ENCODE data around the gene PMEPA1.

The PMEPA1 gene

DNA sequence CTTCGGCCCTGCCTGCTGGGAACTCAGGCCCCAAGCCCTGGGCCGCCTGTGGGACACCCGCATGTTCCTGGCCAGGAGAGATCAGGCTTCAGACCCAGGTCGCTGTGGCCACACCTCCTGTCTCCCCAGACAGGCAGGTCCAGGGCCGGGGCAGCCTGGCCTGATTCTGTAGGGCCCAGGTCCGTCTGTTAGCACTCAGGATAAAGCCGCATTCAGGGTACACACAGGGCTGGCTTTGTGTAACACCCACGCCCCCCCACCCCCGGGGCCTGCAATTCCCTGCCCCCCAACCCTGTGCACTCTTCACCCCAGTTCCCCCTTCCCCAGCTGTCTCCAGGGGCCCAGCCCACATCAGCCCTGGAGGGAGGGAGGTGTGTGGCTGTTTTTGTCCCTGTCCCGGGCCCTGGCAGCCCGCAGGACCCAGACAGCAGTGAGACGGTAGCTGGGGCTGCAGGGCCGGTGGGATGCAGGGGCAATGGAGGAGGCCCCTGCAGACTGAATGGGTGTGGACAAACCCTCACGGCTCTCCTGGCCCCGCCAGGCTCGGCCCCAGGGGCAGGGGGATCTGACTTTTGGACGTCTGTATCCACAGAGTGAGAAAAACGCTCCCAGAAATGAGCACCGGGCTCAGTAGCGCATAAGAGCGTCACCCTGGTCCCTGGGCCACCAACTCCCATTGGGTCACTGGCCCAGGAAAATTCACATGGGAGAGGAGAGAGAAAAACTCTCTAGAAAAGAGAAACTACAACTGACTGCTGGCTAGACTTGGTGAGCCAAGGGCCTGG, 47.2 kb downstream of the PMEPA1 start:
- DNase-seq (ENCODE audit: low spot score): no peak

- DNase-seq (ENCODE audit: low spot score): no peak
These were observed 47.9 kb downstream of the PMEPA1 start for GRCh38 chr20:57661746-57662455.

DNA sequence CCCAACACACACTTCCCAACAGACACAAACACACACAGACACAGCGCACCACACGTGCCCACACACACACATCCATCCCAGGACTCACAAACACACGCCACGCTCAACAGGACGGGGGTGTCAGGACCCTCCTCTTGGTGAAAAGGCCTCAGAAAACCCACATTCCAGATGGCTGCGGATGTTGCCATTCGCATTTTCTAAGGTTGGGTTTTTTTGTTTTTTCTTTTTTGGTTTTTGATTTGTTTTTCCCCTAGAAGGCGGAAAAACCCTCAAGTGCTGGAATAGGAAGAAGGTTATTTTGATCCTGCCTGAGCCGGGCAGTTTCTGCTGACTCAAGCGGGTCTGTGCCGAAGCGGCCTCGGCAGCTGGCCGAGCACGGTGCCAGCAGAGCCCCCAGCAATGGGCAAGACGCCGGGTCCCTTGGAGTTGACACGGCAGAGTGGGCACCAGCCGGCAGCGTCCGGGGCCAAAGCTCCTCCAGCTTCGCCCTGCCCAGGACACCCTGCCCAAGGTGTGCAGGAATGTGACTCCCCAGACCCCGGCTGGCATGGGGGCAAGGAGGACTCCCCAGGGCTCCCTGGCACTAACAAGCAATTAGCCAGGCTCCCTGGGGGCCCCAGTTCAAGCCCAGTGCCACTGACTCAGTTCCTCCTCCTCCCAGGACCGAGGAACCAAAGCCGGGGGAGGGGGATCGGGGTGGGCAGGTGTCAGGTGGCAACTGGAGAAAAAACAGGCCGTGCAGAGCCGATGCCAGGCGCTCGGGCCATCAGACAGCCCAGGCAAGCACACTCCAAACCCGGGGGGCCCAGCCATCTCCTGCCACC, 48.7 kb downstream of the PMEPA1 start:
- no peak for DNase-seq (ENCODE audit: low spot score)

- DNase-seq (ENCODE audit: low spot score): no peak
These were observed 49.5 kb downstream of the PMEPA1 start for GRCh38 chr20:57660181-57660921.

DNA sequence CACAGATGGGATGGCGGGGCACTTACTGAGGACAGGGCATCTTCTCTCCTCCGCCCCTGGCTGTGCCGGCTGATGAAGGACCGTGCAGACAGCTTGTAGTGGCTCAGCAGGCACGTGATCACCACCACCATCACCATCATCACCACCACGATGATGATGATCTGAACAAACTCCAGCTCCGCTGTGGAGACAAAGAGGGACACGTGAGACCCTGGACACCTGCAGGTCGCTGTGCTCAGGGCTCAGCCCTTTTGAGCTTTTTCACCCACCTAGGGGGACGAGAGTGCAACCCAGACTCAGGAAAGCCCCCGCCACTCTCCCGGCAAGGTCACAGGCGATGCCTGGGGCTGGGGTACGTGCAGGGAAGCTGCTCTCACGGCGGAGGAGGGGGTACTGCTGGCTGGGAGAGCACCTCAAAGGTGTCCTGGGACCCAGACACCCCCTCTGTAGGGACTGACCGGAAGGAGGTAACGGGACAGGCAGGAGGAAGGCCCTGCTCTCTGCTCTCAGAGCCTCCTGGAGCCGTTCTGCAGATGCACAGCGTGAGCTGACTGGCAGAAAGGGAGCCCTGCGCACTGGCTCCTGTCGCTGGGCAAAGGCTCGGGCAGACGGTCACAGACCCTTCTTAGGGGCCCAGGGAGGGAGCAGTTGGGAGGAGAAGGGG, 50.2 kb downstream of the PMEPA1 start:
- DNase-seq (ENCODE audit: low spot score): no peak

DNA sequence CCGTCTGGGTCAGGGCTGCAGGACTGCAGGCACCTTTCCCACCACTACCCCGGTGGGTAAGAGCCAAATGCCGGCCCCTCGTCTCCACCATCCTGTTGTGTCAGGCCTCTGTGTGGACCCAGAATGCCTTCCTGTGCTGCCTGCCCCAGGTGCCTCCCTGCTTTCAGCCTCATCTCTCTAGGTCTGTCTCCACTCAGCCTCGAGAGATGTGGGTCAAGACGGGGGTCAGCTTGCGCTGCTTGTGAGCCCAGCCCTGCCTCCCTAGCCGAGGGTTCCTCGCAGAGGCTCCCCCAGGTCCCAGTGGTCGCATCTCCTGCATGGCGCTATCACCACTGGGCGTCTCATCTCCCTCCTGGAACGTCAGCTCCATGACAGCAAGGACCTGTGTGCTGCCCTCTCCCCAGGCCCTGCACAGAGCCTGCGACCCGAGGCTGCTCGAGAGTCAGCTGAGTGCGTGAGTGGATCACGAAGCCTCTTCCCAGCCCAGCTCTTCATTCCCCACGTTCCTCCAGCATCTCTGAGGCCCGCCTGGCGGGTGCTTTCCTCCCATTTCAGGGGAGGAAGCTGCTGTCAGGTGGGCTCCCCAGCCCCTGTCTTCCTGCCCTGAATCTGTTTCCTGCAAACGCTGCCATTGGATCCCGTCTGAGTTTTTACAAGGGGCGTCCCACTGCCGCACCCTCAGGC, 50.8 kb downstream of the PMEPA1 start:
- no peak for DNase-seq (ENCODE audit: low spot score)

- no peak for DNase-seq (ENCODE audit: low spot score)
These were observed 51.4 kb downstream of the PMEPA1 start for GRCh38 chr20:57658447-57658832.

DNA sequence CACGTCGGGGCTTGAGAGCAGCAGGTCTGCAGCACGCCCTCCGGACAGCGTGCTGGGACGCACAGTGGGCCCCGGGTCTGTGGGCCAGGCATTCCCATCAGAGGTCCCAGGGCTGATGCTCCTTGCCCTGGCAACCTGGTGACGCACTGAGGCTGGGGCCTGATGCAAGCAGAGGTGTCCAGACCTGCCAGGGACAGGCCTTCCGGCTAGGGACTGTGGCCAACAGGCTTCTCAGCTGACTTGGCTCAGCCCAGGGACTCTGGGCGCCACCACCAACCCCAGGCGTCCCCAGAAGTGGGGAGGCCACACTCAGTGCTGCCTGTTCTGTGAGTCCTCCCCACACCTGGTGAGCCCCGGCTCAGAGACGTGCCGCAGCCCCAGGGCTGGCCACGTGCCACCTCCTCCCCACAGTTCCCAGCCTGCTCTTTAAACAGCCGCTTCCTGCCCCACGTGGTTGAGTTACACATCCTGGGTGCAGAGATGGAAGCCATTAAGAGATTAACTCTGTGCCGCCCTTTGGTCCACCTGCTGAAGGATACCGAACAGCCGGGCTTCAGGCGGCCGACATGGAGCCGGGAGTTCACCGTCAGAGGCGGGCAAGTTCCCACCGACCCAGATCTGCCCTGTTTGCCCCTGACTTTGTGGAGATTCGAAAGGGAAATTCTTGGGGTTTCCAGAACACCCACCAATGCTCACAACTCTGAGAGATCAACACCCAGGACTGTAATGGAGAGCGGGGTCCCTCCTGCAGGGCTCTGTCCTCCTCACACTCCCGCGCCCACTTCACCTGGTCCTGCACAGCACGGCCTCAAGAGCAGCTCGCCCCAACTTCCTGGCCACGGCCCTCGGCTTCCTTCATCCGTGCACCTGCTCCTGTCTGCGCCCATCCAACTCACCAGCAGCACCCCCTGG, 52.0 kb downstream of the PMEPA1 start:
- no peak for DNase-seq (ENCODE audit: low spot score)

GRCh38 chr20:57656821-57657534, 52.8 kb downstream of the PMEPA1 start:
- DNase-seq (ENCODE audit: low spot score): no peak

DNA sequence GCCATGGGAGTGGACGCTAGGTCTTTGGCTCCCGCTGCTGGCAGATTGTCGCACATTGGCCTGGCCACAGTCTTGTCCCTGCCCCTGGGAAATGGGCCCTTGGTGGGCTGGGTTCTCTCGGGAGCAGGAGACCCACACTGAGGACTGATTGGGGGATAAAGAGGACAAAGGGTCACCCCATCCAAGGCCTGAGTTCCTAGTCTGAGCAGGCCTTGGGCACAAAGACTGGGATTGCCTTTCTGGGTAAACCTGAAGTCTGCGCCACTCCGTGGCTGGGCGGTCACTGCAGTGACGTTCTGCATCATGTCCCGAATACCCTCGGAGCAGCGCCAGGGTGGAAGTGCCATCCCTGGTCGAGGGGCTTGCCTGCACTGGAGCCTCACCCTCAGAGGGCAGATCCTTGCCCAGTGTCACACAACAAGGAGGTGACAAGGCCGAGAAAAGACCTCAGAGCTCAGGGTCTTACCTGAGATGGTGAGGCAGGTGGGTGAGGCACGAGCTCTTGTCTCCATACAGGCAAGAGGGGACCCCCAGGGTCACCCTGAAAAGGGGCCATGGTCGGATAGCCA, 53.5 kb downstream of the PMEPA1 start:
- DNase-seq (ENCODE audit: low spot score): no peak

DNA sequence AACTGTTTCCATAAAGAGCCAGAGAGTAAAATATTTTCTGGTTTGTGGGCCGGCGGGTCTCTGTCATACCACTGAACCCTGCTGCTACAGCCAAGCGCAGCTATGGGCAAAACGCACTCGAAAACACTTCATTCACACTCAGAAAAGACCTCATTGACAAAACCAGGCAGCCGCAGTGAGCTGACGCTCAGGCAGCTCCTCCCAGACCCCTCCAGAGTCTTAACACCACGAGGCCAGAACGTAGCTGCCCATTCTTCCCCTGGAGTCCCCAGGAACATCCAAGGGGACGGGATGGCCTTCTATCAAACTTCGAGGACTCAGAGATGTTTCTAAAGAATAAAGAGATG, 54.0 kb downstream of the PMEPA1 start:
- no peak for DNase-seq (ENCODE audit: low spot score)

GRCh38 chr20:57654998-57655808, 54.6 kb downstream of the PMEPA1 start:
- DNase-seq (ENCODE audit: low spot score): no peak

DNA sequence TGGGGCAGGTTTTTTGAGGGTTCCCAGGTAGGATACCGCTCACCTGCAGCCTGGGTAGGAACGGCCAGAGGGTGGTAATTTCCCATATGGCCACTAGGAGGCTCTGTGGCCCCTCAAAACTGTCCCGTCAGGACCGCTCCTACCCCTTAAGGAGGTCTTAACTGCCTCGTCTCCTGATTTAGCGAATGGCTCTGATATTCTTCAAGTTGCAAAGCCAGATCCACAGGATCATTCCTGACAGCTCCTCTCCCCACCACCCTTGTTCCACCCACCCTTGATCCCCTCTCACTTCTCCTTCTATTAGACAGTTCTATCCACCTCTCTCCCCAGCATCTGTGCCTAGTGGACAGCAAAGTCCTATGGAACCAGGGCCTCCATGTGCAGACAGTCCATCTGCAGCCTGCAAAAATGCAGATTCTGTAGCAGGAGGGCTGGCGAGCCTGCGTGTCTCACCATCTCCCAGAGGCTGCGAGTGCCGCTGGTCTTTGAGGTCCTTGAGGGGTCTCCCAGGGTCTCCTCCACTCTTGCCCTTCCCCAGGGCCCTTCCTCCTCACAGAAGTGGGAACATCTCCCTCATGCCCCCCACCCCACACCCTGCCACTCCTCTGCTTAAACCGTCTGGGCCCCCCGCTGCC, 55.3 kb downstream of the PMEPA1 start:
- DNase-seq (ENCODE audit: low spot score): peak; percentile 73

GRCh38 chr20:57653910-57654309, 55.9 kb downstream of the PMEPA1 start:
- DNase-seq (ENCODE audit: low spot score): no peak

DNA sequence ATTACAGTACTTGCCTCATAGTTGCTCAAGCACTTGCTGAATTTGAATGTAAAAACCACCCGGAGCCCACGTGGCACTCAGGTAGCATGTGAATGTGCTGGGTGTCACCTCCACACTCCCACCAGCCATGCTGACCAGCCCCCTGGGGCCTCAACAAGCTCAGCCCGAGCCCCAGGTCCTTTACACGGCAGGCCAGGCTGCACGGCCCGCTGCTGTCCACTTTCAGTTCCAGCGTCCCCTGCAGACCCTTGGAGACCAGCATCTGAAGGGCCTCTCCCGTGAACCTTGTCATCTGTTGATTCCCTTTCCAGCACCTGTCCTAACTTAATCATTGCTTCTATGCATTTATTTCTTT, 56.3 kb downstream of the PMEPA1 start:
- DNase-seq (ENCODE audit: low spot score): no peak

GRCh38 chr20:57652606-57653545, 56.9 kb downstream of the PMEPA1 start:
- no peak for DNase-seq (ENCODE audit: low spot score)
